Psoas muscle (tissue), 8 donors: ENCODE data around the gene UBTFL1. TPM values are rescaled to one million over a fixed set of nuclear protein-coding genes. Genes with fewer than 3 reads are reported as not detected.

ENCODE experiments used
- ATAC-seq, 4 donors: fragments of 200-7000 bp; cut with Tn5 transposase; one replicate each; pipeline ENCODE4 v1.9.1; 2020; ENCODE audit warnings: moderate library complexity in 3 of 4, mild to moderate bottlenecking in 2 of 4
- DNase-seq, 2 donors: peaks; one replicate each; pipeline ENCODE4 v3.0.0-alpha.2; 2020
- H3K27ac ChIP-seq: fragments of 200-600 bp; one replicate; pipeline ENCODE4 v1.8.0; 2022
- H3K27me3 ChIP-seq, 3 donors: fragments of 200-600 bp in 1 of 3; one replicate each; pipeline versions ENCODE4 v1.6.1 to v1.8.0; 2013 to 2022; ENCODE audit warnings: low read length in 2 of 3, mild to moderate bottlenecking in 2 of 3, moderate library complexity in 1 of 3; ENCODE audit not compliant: insufficient read depth in 3 of 3
- H3K36me3 ChIP-seq, 2 donors: fragments of 200-600 bp in 1 of 2; one replicate each; pipeline versions ENCODE4 v1.6.1 to v1.8.0; 2013 to 2022; ENCODE audit warnings: low read depth in 1 of 2, mild to moderate bottlenecking in 1 of 2, moderate library complexity in 1 of 2; ENCODE audit not compliant: insufficient read depth in 1 of 2
- H3K4me1 ChIP-seq: fragments of 200-600 bp; one replicate; pipeline ENCODE4 v1.8.0; 2022
- H3K4me3 ChIP-seq: fragments of 200-600 bp; one replicate; pipeline ENCODE4 v1.8.0; 2022; ENCODE audit warnings: mild to moderate bottlenecking
- H3K9me3 ChIP-seq: fragments of 200-600 bp; one replicate; pipeline ENCODE4 v1.8.0; 2022
- WGBS, 3 donors: extraction: QIAGEN DNeasy Blood & Tissue Kit; methylation state at CpG; one replicate each; pipeline versions ENCODE4 v1.1.6 to v1.1.7; 2013; 5-methylcytosine and 5-hydroxymethylcytosine counted together
- intact Hi-C, 2 donors: fragments of 100-400 bp; cut with DNase I; formaldehyde crosslinking; loops; one replicate each; pipeline versions ENCODE4 v1.11.0 to v1.14.2; 2022
- polyA plus RNA-seq, 3 donors: library from polyadenylated mRNA; stranded (reverse); fragments of 200-250 nt; gene quantifications; one replicate each; pipeline ENCODE4 v1.2.3, GENCODE V29; 2013
- total RNA-seq, 4 donors: library from RNA; stranded (reverse); fragmentation: NEBNext Ultra II Directional in 2 of 4; extraction: Animal tissue kit (Norgen Biotek cat#: 25700) in 2 of 4; gene quantifications; one replicate each; pipeline versions ENCODE4 v1.2.1 to v1.2.4, GENCODE V29; 2021 to 2023
- TF ChIP-seq, protein P1 (sequence below): fragments of 200-600 bp; IDR thresholded peaks from one replicate; pipeline ENCODE4 v1.8.0; 2022; ENCODE audit warnings: antibody characterized with exemption
- donor health status: healthy with polysubstance abuse.
- donor health status: DM: no; HTN: no; CAD: no; lungs with moderate emphysema.
- donor health status: Bipolar disorder and iron deficiency.
- donor health status: healthy.
- donor health status: DM: yes; HTN: yes; CAD: no.
- donor health status: DM: no; HTN: no; CAD: no.
- donor health status: DM: no; HTN: no; CAD: no.
- donor health status: DM: yes; HTN: yes; CAD: no.

UBTFL1 gene
- total and polyA plus RNA-seq, 7 donors: not detected

DNA sequence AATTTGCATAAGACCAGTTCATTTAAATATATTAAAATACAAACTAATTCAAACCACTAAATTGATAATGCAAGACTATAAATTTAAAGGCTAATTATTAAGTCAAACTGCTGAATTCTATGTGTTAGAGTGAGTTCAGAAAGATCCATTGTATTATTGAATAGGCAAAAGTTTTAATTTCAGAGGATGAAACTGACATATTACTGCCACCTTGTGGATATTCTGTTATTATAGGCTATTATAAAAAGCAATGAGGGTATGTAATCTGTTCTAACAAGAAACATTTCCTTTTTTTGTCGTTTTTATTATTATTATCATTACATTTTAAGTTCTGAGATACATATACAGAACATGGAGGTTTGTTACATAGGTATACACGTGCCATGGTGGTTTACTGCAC, 27.8 kb downstream of the UBTFL1 start:
- DNase-seq (no peak), ATAC-seq (no peak)
- H3K9me3 ChIP-seq: no peaks in the 10 kb centered on the region
- H3K27ac ChIP-seq: no peak overlapping the region
- no peaks in the 10 kb centered on the region for H3K4me1 ChIP-seq
- no peaks in the 10 kb centered on the region for H3K27me3 ChIP-seq
- intact Hi-C loops: no loop called here
- WGBS, 3 donors: 7 to 9% (median 8%) methylated on average over 2 of the region's 2 CpGs
- TF ChIP-seq, protein P1, sequence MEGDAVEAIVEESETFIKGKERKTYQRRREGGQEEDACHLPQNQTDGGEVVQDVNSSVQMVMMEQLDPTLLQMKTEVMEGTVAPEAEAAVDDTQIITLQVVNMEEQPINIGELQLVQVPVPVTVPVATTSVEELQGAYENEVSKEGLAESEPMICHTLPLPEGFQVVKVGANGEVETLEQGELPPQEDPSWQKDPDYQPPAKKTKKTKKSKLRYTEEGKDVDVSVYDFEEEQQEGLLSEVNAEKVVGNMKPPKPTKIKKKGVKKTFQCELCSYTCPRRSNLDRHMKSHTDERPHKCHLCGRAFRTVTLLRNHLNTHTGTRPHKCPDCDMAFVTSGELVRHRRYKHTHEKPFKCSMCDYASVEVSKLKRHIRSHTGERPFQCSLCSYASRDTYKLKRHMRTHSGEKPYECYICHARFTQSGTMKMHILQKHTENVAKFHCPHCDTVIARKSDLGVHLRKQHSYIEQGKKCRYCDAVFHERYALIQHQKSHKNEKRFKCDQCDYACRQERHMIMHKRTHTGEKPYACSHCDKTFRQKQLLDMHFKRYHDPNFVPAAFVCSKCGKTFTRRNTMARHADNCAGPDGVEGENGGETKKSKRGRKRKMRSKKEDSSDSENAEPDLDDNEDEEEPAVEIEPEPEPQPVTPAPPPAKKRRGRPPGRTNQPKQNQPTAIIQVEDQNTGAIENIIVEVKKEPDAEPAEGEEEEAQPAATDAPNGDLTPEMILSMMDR: peak; percentile 26
- H3K4me3 ChIP-seq: no peak overlapping the region
- no peaks in the 10 kb centered on the region for H3K36me3 ChIP-seq

DNA sequence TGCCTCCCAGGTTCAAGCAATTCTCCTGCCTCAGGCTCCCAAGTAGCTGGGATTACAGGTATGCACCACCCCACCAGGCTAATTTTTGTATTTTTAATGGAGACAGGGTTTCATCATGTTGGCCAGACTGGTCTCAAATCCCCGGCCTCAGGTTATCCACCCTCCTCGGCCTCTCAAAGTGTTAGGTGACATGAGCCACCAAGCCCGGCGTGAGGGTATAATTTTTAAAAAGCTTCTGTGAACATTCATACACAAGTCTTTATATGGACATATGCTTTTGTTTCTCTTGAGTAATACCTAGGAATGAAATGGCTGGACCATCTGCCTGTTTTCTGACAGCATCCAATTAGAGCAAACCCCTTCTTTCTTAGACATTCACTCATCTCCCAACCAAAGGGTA, 34.4 kb downstream of the UBTFL1 start:
- 91 to 96% (median 96%) methylated on average over 4 of the region's 4 CpGs for WGBS, 3 donors

DNA sequence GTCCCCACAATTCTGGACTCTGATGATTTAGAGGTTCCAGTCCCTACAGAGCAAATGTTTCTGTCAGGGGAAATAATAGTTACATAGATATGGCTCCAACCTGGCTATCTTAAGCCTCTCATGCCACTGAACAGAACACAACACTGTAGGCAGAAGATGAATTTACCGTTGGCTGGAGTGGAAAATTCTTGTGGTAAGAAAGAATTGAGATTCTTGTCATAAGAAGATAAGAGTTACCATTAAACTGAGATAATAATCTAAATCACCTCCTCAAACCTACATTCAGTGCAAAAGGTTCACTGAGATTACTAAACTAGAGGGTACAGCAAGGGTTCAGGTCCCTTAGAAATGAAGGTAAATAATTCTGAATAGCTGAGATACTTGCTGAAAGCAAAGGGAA, 38.6 kb downstream of the UBTFL1 start:
- WGBS, 3 donors: 70 to 79% (median 77%) methylated on average over 1 of the region's 1 CpG
- H3K4me3 ChIP-seq: no peak overlapping the region
- H3K4me1 ChIP-seq: no peaks in the 10 kb centered on the region
- intact Hi-C loops: no loop called here
- DNase-seq: no peak
- no peak overlapping the region for H3K27ac ChIP-seq
- TF ChIP-seq, protein P1: no peak
- peaks cover 0 to 3% (median 0%) of the 10 kb centered on the region in 3 donors for H3K27me3 ChIP-seq
- no peaks in the 10 kb centered on the region for H3K36me3 ChIP-seq
- H3K9me3 ChIP-seq: no peaks in the 10 kb centered on the region
- no peak for ATAC-seq

More for the DNA sequence above, 34.4 kb downstream of the UBTFL1 start:
- TF ChIP-seq, protein P1: no peak
- no peak overlapping the region for H3K4me3 ChIP-seq
- H3K36me3 ChIP-seq: no peaks in the 10 kb centered on the region
- no peaks in the 10 kb centered on the region for H3K4me1 ChIP-seq
- ATAC-seq (no peak), DNase-seq (no peak)
- no peak overlapping the region for H3K27ac ChIP-seq
- H3K9me3 ChIP-seq: no peaks in the 10 kb centered on the region
- intact Hi-C loops: no loop called here
- peaks cover 0 to 3% (median 0%) of the 10 kb centered on the region in 3 donors for H3K27me3 ChIP-seq

DNA sequence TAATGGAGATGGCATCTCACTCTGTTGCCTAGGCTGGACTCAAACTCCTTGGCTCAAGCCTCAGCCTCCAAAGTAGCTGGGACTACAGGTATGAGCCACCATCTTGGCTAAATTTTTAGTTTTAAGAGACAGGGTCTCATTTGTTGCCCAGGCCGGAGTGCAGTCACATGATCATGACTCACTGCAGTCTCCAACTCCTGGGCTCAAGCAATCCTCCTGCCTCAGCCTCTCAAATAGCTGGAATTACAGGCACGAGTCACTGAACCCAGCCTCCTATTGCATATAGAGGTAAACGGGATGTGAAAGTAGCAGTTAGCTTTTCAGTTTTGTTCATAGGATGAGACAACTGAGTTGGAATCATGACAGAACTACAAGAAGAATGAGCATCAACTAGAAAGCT, 39.2 kb downstream of the UBTFL1 start:
- Histone ChIP-seq H3K9me3 (no peaks in the 10 kb centered on the region), H3K27me3 (peaks cover 0 to 3% (median 0%) of the 10 kb centered on the region in 3 donors), H3K27ac (no peak overlapping the region), H3K4me1 (no peaks in the 10 kb centered on the region), H3K36me3 (no peaks in the 10 kb centered on the region), H3K4me3 (no peak overlapping the region)
- 77 to 85% (median 80%) methylated on average over 3 of the region's 3 CpGs for WGBS, 3 donors
- ATAC-seq: no peak
- DNase-seq: no peak
- TF ChIP-seq, protein P1: no peak
- intact Hi-C loops: no loop called here
